HepG2 (cell line): ENCODE data around the gene SNAP25. TPM values are rescaled to one million over a fixed set of nuclear protein-coding genes. Genes with fewer than 3 reads are reported as not detected.

Experiments used
- ATAC-seq: fragments of 200-7000 bp; cut with Tn5 transposase; 3 replicates; pipeline ENCODE4 v1.9.1; 2020; ENCODE audit warnings: mild to moderate bottlenecking, moderate library complexity
- BruUV-seq: library from RNA; stranded (reverse); fragments of 400-500 nt; replicated peaks from 2 replicates; lab custom pipeline; 2021; lab: Mats Ljungman, UMichigan
- CTCF ChIA-PET: fragments of 300-600 bp; formaldehyde crosslinking; extraction: SDS; loops from one replicate; lab custom pipeline; 2021; ENCODE audit warnings: low total read pairs, inconsistent platforms, low intra/inter-chr PET ratio; lab: Yijun Ruan, JAX
- POLR2A ChIA-PET: fragments of 350-600 bp; sonication (Branson Sonifier 250); formaldehyde crosslinking; loops from one replicate; lab custom pipeline; 2020; ENCODE audit warnings: antibody characterized with exemption, inconsistent platforms; lab: Yijun Ruan, JAX
- DNase-seq: peaks from one replicate; pipeline ENCODE4 v3.0.0-alpha.2; 2015; ENCODE audit warnings: low spot score
- FAIRE-seq: peaks from 3 replicates; lab custom pipeline; 2011; peaks lifted over from hg19 to GRCh38; lab: Jason Lieb, UNC
- H2AFZ ChIP-seq: one replicate; pipeline ENCODE4 v1.6.1; 2011; ENCODE audit warnings: low read length, inconsistent platforms
- H3K27ac ChIP-seq: fragments of 300-600 bp; 3 replicates; pipeline ENCODE4 v1.8.0; 2011; ENCODE audit warnings: mixed run types, mild to moderate bottlenecking, mixed read lengths, low read length, inconsistent platforms; ENCODE audit not compliant: insufficient read depth; ENCODE audit errors: extremely low read length
- H3K27me3 ChIP-seq, 2 experiments: fragments of 200-600 bp in 1 of 2; 2 replicates in 1 of 2; 3 replicates in 1 of 2; pipeline versions ENCODE4 v1.6.0 to v1.8.0; 2011; ENCODE audit warnings: low read length in 2 of 2, mild to moderate bottlenecking in 2 of 2, moderate library complexity in 2 of 2, inconsistent platforms in 1 of 2; ENCODE audit not compliant: insufficient read depth in 2 of 2, control insufficient read depth in 1 of 2
- H3K36me3 ChIP-seq, 2 experiments: fragments of 200-600 bp in 1 of 2; replicated peaks in 1 of 2; 2 replicates in 1 of 2; 3 replicates in 1 of 2; pipeline versions ENCODE4 v1.5.1 to v1.8.0; 2011; ENCODE audit warnings: low read length in 2 of 2, inconsistent platforms in 1 of 2; ENCODE audit not compliant: insufficient read depth in 2 of 2, control insufficient read depth in 1 of 2
- H3K4me1 ChIP-seq: 2 replicates; pipeline ENCODE4 v1.5.1; 2012; ENCODE audit warnings: low read length, inconsistent platforms; ENCODE audit not compliant: insufficient read depth
- H3K4me2 ChIP-seq: 2 replicates; pipeline ENCODE4 v1.6.0; 2011; ENCODE audit warnings: low read depth, low read length, inconsistent platforms
- H3K4me3 ChIP-seq, 3 experiments: fragments of 200-600 bp in 1 of 3; sonication (generic), shearing (Covaris generic) in 1 of 3; replicated peaks in 1 of 3; 2 replicates each; pipeline ENCODE4 v1.5.1; 2011 to 2016; ENCODE audit warnings: low read length in 3 of 3, inconsistent platforms in 2 of 3, low read depth in 2 of 3, mild to moderate bottlenecking in 2 of 3, control low read depth in 1 of 3, mixed read lengths in 1 of 3; ENCODE audit not compliant: insufficient read depth in 1 of 3
- H3K79me2 ChIP-seq: one replicate; pipeline ENCODE4 v1.6.1; 2011; ENCODE audit warnings: low read length, inconsistent platforms; ENCODE audit not compliant: insufficient read depth
- H3K9ac ChIP-seq: 2 replicates; pipeline ENCODE4 v1.6.0; 2011; ENCODE audit warnings: mild to moderate bottlenecking, low read depth, low read length, inconsistent platforms; ENCODE audit not compliant: insufficient read depth
- H3K9me3 ChIP-seq: 2 replicates; pipeline ENCODE4 v1.5.1; 2012; ENCODE audit warnings: mild to moderate bottlenecking, low read length
- H4K20me1 ChIP-seq: 2 replicates; pipeline ENCODE4 v1.6.0; 2011; ENCODE audit warnings: inconsistent platforms, mild to moderate bottlenecking, low read length, moderate library complexity; ENCODE audit not compliant: insufficient read depth
- CEBPB ChIP-seq: IDR thresholded peaks from 2 replicates; pipeline ENCODE4 v1.6.1; 2011; ENCODE audit warnings: low read depth, low read length, improper control_type of control experiment, borderline replicate concordance
- CEBPG ChIP-seq: IDR thresholded peaks from 2 replicates; pipeline ENCODE4 v1.6.1; 2016
- DBP ChIP-seq: sonication (generic); formaldehyde crosslinking; IDR thresholded peaks from 2 replicates; pipeline ENCODE4 v1.4.0; 2020; ENCODE audit warnings: missing genetic modification reagents; ENCODE audit errors: not compliant biosample characterization
- IRX3 ChIP-seq: sonication (generic); formaldehyde crosslinking; IDR thresholded peaks from 2 replicates; pipeline ENCODE4 v1.8.1; 2023; ENCODE audit warnings: mild to moderate bottlenecking, low read depth, missing genetic modification reagents, borderline replicate concordance
- NFE2 ChIP-seq: sonication (generic); formaldehyde crosslinking; IDR thresholded peaks from 2 replicates; pipeline ENCODE4 v1.4.0; 2020; ENCODE audit warnings: missing genetic modification reagents
- THAP7 ChIP-seq: sonication (generic); formaldehyde crosslinking; IDR thresholded peaks from 2 replicates; pipeline ENCODE4 v1.8.1; 2023; ENCODE audit warnings: mild to moderate bottlenecking, missing genetic modification reagents
- TMF1 ChIP-seq: sonication (generic); formaldehyde crosslinking; IDR thresholded peaks from 2 replicates; pipeline ENCODE4 v1.8.1; 2022; ENCODE audit warnings: low read depth, missing genetic modification reagents
- ZNF281 ChIP-seq: sonication (generic); formaldehyde crosslinking; IDR thresholded peaks from 2 replicates; pipeline ENCODE4 v1.4.0; 2020; ENCODE audit warnings: missing genetic modification reagents, borderline replicate concordance
- ZNF34 ChIP-seq: sonication (generic); formaldehyde crosslinking; IDR thresholded peaks from 2 replicates; pipeline ENCODE4 v1.4.0; 2020; ENCODE audit warnings: mild to moderate bottlenecking, missing genetic modification reagents, borderline replicate concordance
- ZNF496 ChIP-seq: sonication (generic); formaldehyde crosslinking; IDR thresholded peaks from 2 replicates; pipeline ENCODE4 v1.8.1; 2023; ENCODE audit warnings: mild to moderate bottlenecking, moderate library complexity, missing genetic modification reagents; ENCODE audit not compliant: insufficient replicate concordance
- ZNF567 ChIP-seq: sonication (generic); formaldehyde crosslinking; IDR thresholded peaks from 2 replicates; pipeline ENCODE4 v1.8.1; 2023; ENCODE audit warnings: mild to moderate bottlenecking, missing genetic modification reagents, borderline replicate concordance
- ZNF891 ChIP-seq: sonication (generic); formaldehyde crosslinking; IDR thresholded peaks from 2 replicates; pipeline ENCODE4 v1.5.0; 2020; ENCODE audit warnings: mild to moderate bottlenecking, missing genetic modification reagents
- WGBS: methylation state at CpG from one replicate; pipeline ENCODE4 v1.1.6; 2017; ENCODE audit warnings: low lambda C conversion rate; 5-methylcytosine and 5-hydroxymethylcytosine counted together
- in situ Hi-C: cut with HindIII; loops from 2 replicates; pipeline ENCODE4 v1.10.0; 2017; ENCODE audit warnings: low pct_unique_long_range_greater_than_20kb; ENCODE audit not compliant: extremely low pct_ligation_motif_present
- intact Hi-C: fragments of 100-400 bp; cut with micrococcal nuclease; formaldehyde crosslinking; loops from one replicate; pipeline ENCODE4 v1.10.0; 2022; ENCODE audit not compliant: unreplicated experiment
- polyA plus RNA-seq, 8 experiments: library from polyadenylated mRNA; depleted of rRNA in 3 of 8; stranded (reverse) in 7 of 8; unstranded in 1 of 8; fragments of >200 nt; fragmentation: Illumina TruSeq in 4 of 8; extraction: Trizol in 4 of 8; gene quantifications; 2 replicates each; pipeline versions ENCODE4 v1.2.1 to v1.2.3, GENCODE V29; 2011 to 2016; ENCODE audit warnings: low read depth in 4 of 8, missing spikeins in 1 of 8, mixed read lengths in 1 of 8; ENCODE audit not compliant: insufficient read depth in 1 of 8
- total RNA-seq, 5 experiments: library from RNA; depleted of rRNA; stranded (reverse); fragments of >200 nt; fragmentation: Illumina TruSeq; extraction: Trizol; gene quantifications; 2 replicates each; pipeline ENCODE4 v1.2.3, GENCODE V29; 2016; ENCODE audit warnings: low read depth in 1 of 5

SNAP25 gene
- total and polyA plus RNA-seq, 2 of the 13 experiments (the other 11 are each of a cell fraction or from before 2014, with no cell fraction given) = not detected

GRCh38 chr20:10336959-10337729 lies 118.5 kb downstream of the SNAP25 start:
- Histone ChIP-seq H3K4me1 (no peaks in the 10 kb centered on the region), H3K4me3 (no peak overlapping the region), H3K36me3 (no peaks in the 10 kb centered on the region), H2AFZ (no peak overlapping the region), H3K9ac (no peak overlapping the region), H3K4me2 (no peak overlapping the region), H3K27me3 (no peaks in the 10 kb centered on the region), H3K27ac (no peak overlapping the region), H3K79me2 (no peaks in the 10 kb centered on the region), H3K9me3 (no peaks in the 10 kb centered on the region), H4K20me1 (no peaks in the 10 kb centered on the region)
- BruUV-seq = no TSS peak
- intact Hi-C loops (no loop called here), in situ Hi-C loops (no loop called here)
- FAIRE-seq (no peak), ATAC-seq (no peak), DNase-seq (no peak)
- TF ChIP-seq CEBPB (peak; percentile 93), NFE2 (no peak), CEBPG (CRISPR knock-in tag) (peak; percentile 42; the same call in 1 of the 2 replicates)
- ChIA-PET POLR2A (interaction anchor here (0.8 to 1.6 kb wide), 3 partner anchors 9 to 98 kb away, joined by 3 to 4 read pairs (median 3); partner anchors contain the start of genes MKKS and SLX4IP), CTCF (no interaction called here)
- WGBS = 90% methylated on average over 2 of the region's 2 CpGs

GRCh38 chr20:10338426-10339180 lies 120.0 kb downstream of the SNAP25 start:
- no peaks in the 10 kb centered on the region for H3K9me3 ChIP-seq
- FAIRE-seq (no peak), DNase-seq (no peak), ATAC-seq (no peak)
- no peak overlapping the region for H3K9ac ChIP-seq
- BruUV-seq = no TSS peak
- POLR2A ChIA-PET = no interaction called here
- CTCF ChIA-PET = no interaction called here
- H3K4me3 ChIP-seq = no peak overlapping the region
- intact Hi-C loops (no loop called here), in situ Hi-C loops (no loop called here)
- H3K36me3 ChIP-seq = no peaks in the 10 kb centered on the region
- no peaks in the 10 kb centered on the region for H4K20me1 ChIP-seq
- H2AFZ ChIP-seq = no peak overlapping the region
- no peak overlapping the region for H3K27ac ChIP-seq
- H3K4me1 ChIP-seq = no peaks in the 10 kb centered on the region
- no peak overlapping the region for H3K4me2 ChIP-seq
- WGBS = 94% methylated on average over 2 of the region's 2 CpGs
- H3K27me3 ChIP-seq = no peaks in the 10 kb centered on the region
- no peaks in the 10 kb centered on the region for H3K79me2 ChIP-seq
- TF ChIP-seq ZNF496 (CRISPR knock-in tag) = no peak
- TF ChIP-seq DBP (CRISPR knock-in tag) = no peak
- no peak for TF ChIP-seq TMF1 (CRISPR knock-in tag)
- TF ChIP-seq THAP7 = no peak
- TF ChIP-seq ZNF567 = no peak
- no peak for TF ChIP-seq ZNF281 (CRISPR knock-in tag)
- no peak for TF ChIP-seq ZNF34
- TF ChIP-seq IRX3 = no peak
- TF ChIP-seq ZNF891 = no peak
